PC-3 (cell line): ENCODE measurements around the gene AQP4. TPM values are rescaled to one million over a fixed set of nuclear protein-coding genes. Genes with fewer than 3 reads are reported as not detected.

Experiments
- ATAC-seq: fragments of 200-7000 bp; cut with Tn5 transposase; 2 replicates; pipeline ENCODE4 v1.9.1; 2020; ENCODE audit warnings: mild to moderate bottlenecking, moderate library complexity
- BruUV-seq: library from RNA; stranded (reverse); fragments of 400-500 nt; replicated peaks from 2 replicates; lab custom pipeline; 2021; lab: Mats Ljungman, UMichigan
- CTCF ChIA-PET: fragments of 300-600 bp; sonication (Branson Sonifier 250); formaldehyde crosslinking; loops from one replicate; lab custom pipeline; 2022; ENCODE audit warnings: antibody characterized with exemption; lab: Charles Lee
- POLR2A ChIA-PET: fragments of 300-600 bp; sonication (Branson Sonifier 250); formaldehyde crosslinking; loops from one replicate; lab custom pipeline; 2022; ENCODE audit warnings: antibody characterized with exemption; ENCODE audit not compliant: unreplicated experiment; lab: Charles Lee
- DNase-seq: peaks from one replicate; pipeline ENCODE4 v3.0.0-alpha.2; 2015
- H2AFZ ChIP-seq: fragments of 300-600 bp; sonication (generic); 2 replicates; pipeline ENCODE4 v1.6.0; 2016; ENCODE audit warnings: antibody characterized with exemption, low read length
- H3F3A ChIP-seq: fragments of 300-600 bp; sonication (generic); one replicate; pipeline ENCODE4 v1.6.0; 2017; ENCODE audit warnings: antibody characterized with exemption, low read length, control low read depth, mild to moderate bottlenecking; ENCODE audit not compliant: unreplicated experiment
- H3K27ac ChIP-seq: fragments of 300-600 bp; sonication (generic); 2 replicates; pipeline ENCODE4 v1.5.1; 2016; ENCODE audit warnings: mild to moderate bottlenecking, low read length
- H3K27me3 ChIP-seq: fragments of 300-600 bp; sonication (generic); 2 replicates; pipeline ENCODE4 v1.6.1; 2016; ENCODE audit warnings: low read length, mixed read lengths
- H3K36me3 ChIP-seq: fragments of 300-600 bp; sonication (generic); 2 replicates; pipeline ENCODE4 v1.6.1; 2016; ENCODE audit warnings: low read depth, mixed run types, low read length, mixed read lengths
- H3K4me1 ChIP-seq: fragments of 300-600 bp; sonication (generic); 2 replicates; pipeline ENCODE4 v1.5.1; 2016; ENCODE audit warnings: low read length; ENCODE audit not compliant: insufficient read depth
- H3K4me2 ChIP-seq: fragments of 300-600 bp; sonication (generic); 2 replicates; pipeline ENCODE4 v1.6.0; 2016; ENCODE audit warnings: low read length
- H3K4me3 ChIP-seq: fragments of 300-600 bp; sonication (generic); 2 replicates; pipeline ENCODE4 v1.5.1; 2016; ENCODE audit warnings: mild to moderate bottlenecking, low read length, mixed read lengths
- H3K79me2 ChIP-seq: fragments of 300-600 bp; sonication (generic); 2 replicates; pipeline ENCODE4 v1.6.1; 2017; ENCODE audit warnings: low read length, mixed read lengths
- H3K9ac ChIP-seq: fragments of 300-600 bp; sonication (generic); 2 replicates; pipeline ENCODE4 v1.6.0; 2016; ENCODE audit warnings: mild to moderate bottlenecking, low read length
- H3K9me2 ChIP-seq: fragments of 300-600 bp; sonication (generic); replicated peaks from 2 replicates; pipeline ENCODE4 v1.6.1; 2016; ENCODE audit warnings: mixed run types, low read length, mixed read lengths
- H3K9me3 ChIP-seq: fragments of 300-600 bp; sonication (generic); 2 replicates; pipeline ENCODE4 v1.6.1; 2016; ENCODE audit warnings: low read length, mixed read lengths
- H4K20me1 ChIP-seq: fragments of 300-600 bp; sonication (generic); 2 replicates; pipeline ENCODE4 v1.6.1; 2016; ENCODE audit warnings: low read length, mixed read lengths
- EZH2 ChIP-seq: fragments of 300-600 bp; sonication (generic); IDR thresholded peaks from one replicate; pipeline ENCODE4 v1.6.1; 2017; ENCODE audit warnings: antibody characterized with exemption, mild to moderate bottlenecking, low read length; ENCODE audit not compliant: unreplicated experiment
- EZH2phosphoT487 ChIP-seq: fragments of 300-600 bp; sonication (generic); IDR thresholded peaks from 2 replicates; pipeline ENCODE4 v1.6.1; 2018; ENCODE audit warnings: mild to moderate bottlenecking, antibody characterized with exemption, low read length, borderline replicate concordance
- intact Hi-C: fragments of 100-400 bp; cut with micrococcal nuclease; formaldehyde crosslinking; loops from 2 replicates; pipeline ENCODE4 v1.9.0; 2023
- total RNA-seq: library from RNA; depleted of rRNA; stranded (reverse); fragments of >200 nt; gene quantifications from 2 replicates; pipeline ENCODE4 v1.2.3, GENCODE V29; 2014
- TF ChIP-seq, protein P1 (sequence below): fragments of 300-600 bp; sonication (generic); conservative IDR thresholded peaks from 2 replicates; pipeline ENCODE4 v1.5.1; 2017; ENCODE audit warnings: antibody characterized with exemption, low read depth, mild to moderate bottlenecking, low read length

The AQP4 gene
- total RNA-seq, 1 experiment from 2014 or later, result not detected

- POLR2A ChIA-PET, result no interaction called here
- Histone ChIP-seq H3K9me2 (no peaks in the 10 kb centered on the region), H3F3A (no peaks in the 10 kb centered on the region), H2AFZ (no peak overlapping the region), H3K36me3 (no peaks in the 10 kb centered on the region), H3K4me2 (no peak overlapping the region), H3K9ac (no peak overlapping the region), H4K20me1 (no peaks in the 10 kb centered on the region), H3K9me3 (no peaks in the 10 kb centered on the region), H3K79me2 (no peaks in the 10 kb centered on the region), H3K27ac (no peak overlapping the region), H3K27me3 (peaks cover 23% of the 10 kb centered on the region), H3K4me3 (no peak overlapping the region), H3K4me1 (no peaks in the 10 kb centered on the region)
- no peak for TF ChIP-seq EZH2
- TF ChIP-seq EZH2phosphoT487, result no peak
- TF ChIP-seq, protein P1, sequence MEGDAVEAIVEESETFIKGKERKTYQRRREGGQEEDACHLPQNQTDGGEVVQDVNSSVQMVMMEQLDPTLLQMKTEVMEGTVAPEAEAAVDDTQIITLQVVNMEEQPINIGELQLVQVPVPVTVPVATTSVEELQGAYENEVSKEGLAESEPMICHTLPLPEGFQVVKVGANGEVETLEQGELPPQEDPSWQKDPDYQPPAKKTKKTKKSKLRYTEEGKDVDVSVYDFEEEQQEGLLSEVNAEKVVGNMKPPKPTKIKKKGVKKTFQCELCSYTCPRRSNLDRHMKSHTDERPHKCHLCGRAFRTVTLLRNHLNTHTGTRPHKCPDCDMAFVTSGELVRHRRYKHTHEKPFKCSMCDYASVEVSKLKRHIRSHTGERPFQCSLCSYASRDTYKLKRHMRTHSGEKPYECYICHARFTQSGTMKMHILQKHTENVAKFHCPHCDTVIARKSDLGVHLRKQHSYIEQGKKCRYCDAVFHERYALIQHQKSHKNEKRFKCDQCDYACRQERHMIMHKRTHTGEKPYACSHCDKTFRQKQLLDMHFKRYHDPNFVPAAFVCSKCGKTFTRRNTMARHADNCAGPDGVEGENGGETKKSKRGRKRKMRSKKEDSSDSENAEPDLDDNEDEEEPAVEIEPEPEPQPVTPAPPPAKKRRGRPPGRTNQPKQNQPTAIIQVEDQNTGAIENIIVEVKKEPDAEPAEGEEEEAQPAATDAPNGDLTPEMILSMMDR, result no peak
- ATAC-seq (no peak), DNase-seq (no peak)
- intact Hi-C loops, result no loop called here
- BruUV-seq, result no TSS peak
- CTCF ChIA-PET, result no interaction called here
These were observed 28.9 kb upstream of the AQP4 start for GRCh38 chr18:26894426-26894825.

- H3K36me3 ChIP-seq, result no peaks in the 10 kb centered on the region
- H3K9me3 ChIP-seq, result no peaks in the 10 kb centered on the region
- DNase-seq, result no peak
- H2AFZ ChIP-seq, result no peak overlapping the region
- H3K79me2 ChIP-seq, result no peaks in the 10 kb centered on the region
- H3K9ac ChIP-seq, result no peak overlapping the region
- H3K4me2 ChIP-seq, result no peak overlapping the region
- ATAC-seq, result no peak
- H3K4me1 ChIP-seq, result no peaks in the 10 kb centered on the region
- ChIA-PET CTCF (no interaction called here), POLR2A (no interaction called here)
- no peak overlapping the region for H3K27ac ChIP-seq
- TF ChIP-seq EZH2phosphoT487, result no peak
- TF ChIP-seq, protein P1, result no peak
- no peak for TF ChIP-seq EZH2
- no TSS peak for BruUV-seq
- H3K9me2 ChIP-seq, result no peaks in the 10 kb centered on the region
- H3K4me3 ChIP-seq, result no peak overlapping the region
- no peaks in the 10 kb centered on the region for H3F3A ChIP-seq
- intact Hi-C loops, result no loop called here
- peaks cover 23% of the 10 kb centered on the region for H3K27me3 ChIP-seq
- H4K20me1 ChIP-seq, result no peaks in the 10 kb centered on the region
These were observed 28.5 kb upstream of the AQP4 start for GRCh38 chr18:26893996-26894395.

- Histone ChIP-seq H4K20me1 (no peaks in the 10 kb centered on the region), H3K27me3 (peaks cover 23% of the 10 kb centered on the region), H3K27ac (no peak overlapping the region), H3F3A (no peaks in the 10 kb centered on the region), H3K4me3 (no peak overlapping the region), H3K9me2 (no peaks in the 10 kb centered on the region), H2AFZ (no peak overlapping the region), H3K4me1 (no peaks in the 10 kb centered on the region), H3K4me2 (no peak overlapping the region), H3K9ac (no peak overlapping the region), H3K36me3 (no peaks in the 10 kb centered on the region), H3K79me2 (no peaks in the 10 kb centered on the region), H3K9me3 (no peaks in the 10 kb centered on the region)
- ATAC-seq (no peak), DNase-seq (no peak)
- intact Hi-C loops, result no loop called here
- ChIA-PET CTCF (no interaction called here), POLR2A (no interaction called here)
- BruUV-seq, result no TSS peak
- no peak for TF ChIP-seq EZH2phosphoT487
- no peak for TF ChIP-seq EZH2
These were observed 22.8 kb upstream of the AQP4 start for GRCh38 chr18:26888259-26888658.
